NK-92 treated with Interleukin-12 subunit alpha and Interleukin-12 subunit beta, amount 100 ng/mL, for 24 hours (cell line): ENCODE results near the gene PIK3R3.
A peak's percentile ranks its signal among the peaks of the same experiment; 100 is the strongest.

Experiments
- DNase-seq: peaks from one replicate; lab custom pipeline; 2025; lab: John Stamatoyannopoulos, UW

PIK3R3 gene

GRCh38 chr1:46132529-46133180 lies at the start of gene PIK3R3:
Gene PIK3R3 (minus strand): TSS chr1:46132629. CDS start chr1:46131952, 677 bp downstream.
- DNase-seq: peak; percentile 98

- no peak for DNase-seq
These were observed 49.2 kb upstream of the PIK3R3 start for GRCh38 chr1:46181343-46182260.

GRCh38 chr1:46180082-46180616 lies 47.7 kb upstream of the PIK3R3 start:
- DNase-seq: no peak

GRCh38 chr1:46179138-46180081 lies 47.0 kb upstream of the PIK3R3 start:
- DNase-seq: peak; percentile 32

GRCh38 chr1:46176211-46176865 lies 43.9 kb upstream of the PIK3R3 start, which contains the start of gene P3R3URF:
Gene P3R3URF (minus strand): TSS chr1:46176488. CDS start chr1:46176471, 17 bp downstream.
- no peak for DNase-seq

GRCh38 chr1:46175243-46175642 lies 42.8 kb upstream of the PIK3R3 start:
- DNase-seq: no peak

- DNase-seq: no peak
These were observed 42.2 kb upstream of the PIK3R3 start, which contains the start of gene TSPAN1 for GRCh38 chr1:46174448-46175231. Gene TSPAN1 (plus strand): TSS chr1:46175087. CDS start chr1:46181108, 6,021 bp downstream.

- DNase-seq: no peak
These were observed 41.0 kb upstream of the PIK3R3 start for GRCh38 chr1:46173361-46173856.

- no peak for DNase-seq
These were observed 39.9 kb upstream of the PIK3R3 start for GRCh38 chr1:46172321-46172720.

- DNase-seq: no peak
These were observed 39.4 kb upstream of the PIK3R3 start for GRCh38 chr1:46171871-46172270.

- no peak for DNase-seq
These were observed 38.9 kb upstream of the PIK3R3 start for GRCh38 chr1:46171351-46171750.

GRCh38 chr1:46169811-46170454 lies 37.5 kb upstream of the PIK3R3 start:
- no peak for DNase-seq

GRCh38 chr1:46168477-46168876 lies 36.0 kb upstream of the PIK3R3 start:
- DNase-seq: no peak

GRCh38 chr1:46166521-46167462 lies 34.4 kb upstream of the PIK3R3 start:
- DNase-seq: no peak

- no peak for DNase-seq
These were observed 27.8 kb upstream of the PIK3R3 start for GRCh38 chr1:46160212-46160611.

- DNase-seq: no peak
These were observed 27.1 kb upstream of the PIK3R3 start for GRCh38 chr1:46159516-46159915.

GRCh38 chr1:46158312-46159281 lies 26.2 kb upstream of the PIK3R3 start:
- no peak for DNase-seq
